K562 (cell line): ENCODE data around the gene CATSPER3.
"Not testable (repeated sequence)": the region's sequence is repeated elsewhere in the genome, so short reads cannot be mapped to it uniquely, and the experiment has no call there.

Experiments used
- CBX8 ChIP-seq: fragments of 200-600 bp; sonication (generic); IDR thresholded peaks from 2 replicates; pipeline ENCODE4 v1.6.1; 2012; ENCODE audit warnings: borderline replicate concordance, mixed run types, low read depth, mild to moderate bottlenecking, moderate library complexity, mixed read lengths, low read length, control low read depth, inconsistent platforms; ENCODE audit not compliant: poor library complexity, severe bottlenecking; ENCODE audit errors: extremely low read depth
- RAD21 ChIP-seq, 2 experiments: fragments of 250-450 bp in 1 of 2; fragments of 450-650 bp in 1 of 2; sonication (Bioruptor Pico) in 1 of 2; formaldehyde crosslinking in 1 of 2; IDR thresholded peaks in 1 of 2; conservative IDR thresholded peaks in 1 of 2; 2 replicates each; pipeline versions ENCODE4 v1.4.0 to v1.8.0; 2020 to 2022; ENCODE audit warnings: mild to moderate bottlenecking in 2 of 2, moderate library complexity in 1 of 2
- ZC3H4 ChIP-seq: sonication (generic); formaldehyde crosslinking; IDR thresholded peaks from 2 replicates; pipeline ENCODE4 v1.9.0; 2021; ENCODE audit warnings: missing genetic modification reagents, borderline replicate concordance
- ZNF668 ChIP-seq: fragments of 250-450 bp; sonication (Bioruptor Pico); IDR thresholded peaks from 2 replicates; pipeline ENCODE4 v1.8.0; 2022; ENCODE audit warnings: mild to moderate bottlenecking, inconsistent platforms
- TF ChIP-seq, protein P1 (sequence below), 2 experiments: fragments of 250-450 bp in 1 of 2; fragments of 450-650 bp in 1 of 2; sonication (Bioruptor Pico) in 1 of 2; IDR thresholded peaks; 2 replicates each; pipeline versions ENCODE4 v1.6.1 to v1.8.0; 2016 to 2021; ENCODE audit warnings: mild to moderate bottlenecking in 2 of 2, moderate library complexity in 2 of 2, missing compliant biosample characterization in 1 of 2, missing genetic modification characterization in 1 of 2

DNA sequence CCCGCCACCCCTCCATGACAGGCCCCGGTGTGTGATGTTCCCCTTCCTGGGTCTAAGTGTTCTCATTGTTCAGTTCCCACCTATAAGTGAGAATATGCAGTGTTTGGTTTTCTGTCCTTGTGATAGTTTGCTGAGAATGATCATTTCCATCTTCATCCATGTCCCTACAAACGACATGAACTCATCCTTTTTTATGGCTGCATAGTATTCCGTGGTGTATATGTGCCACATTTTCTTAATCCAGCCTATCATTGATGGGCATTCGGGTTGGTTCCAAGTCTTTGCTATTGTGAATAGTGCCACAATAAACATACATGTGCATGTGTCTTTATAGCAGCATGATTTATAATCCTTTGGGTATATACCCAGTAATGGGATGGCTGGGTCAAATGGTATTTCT, 30.4 kb downstream of the CATSPER3 start:
- TF ChIP-seq ZNF668; ZC3H4 (CRISPR knock-in tag); CBX8; RAD21 (CRISPR knock-in tag; conservative IDR thresholded peaks at IDR 0.05 in 1 of 2, IDR thresholded peaks at IDR 0.05 in 1 of 2): not testable (repeated sequence)
- TF ChIP-seq, protein P1, sequence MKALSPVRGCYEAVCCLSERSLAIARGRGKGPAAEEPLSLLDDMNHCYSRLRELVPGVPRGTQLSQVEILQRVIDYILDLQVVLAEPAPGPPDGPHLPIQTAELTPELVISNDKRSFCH (CRISPR knock-in tag; IDR thresholded peaks at IDR 0.05): not testable (repeated sequence)
- TF ChIP-seq, protein P1 (tag; IDR thresholded peaks at IDR 0.05): not testable (repeated sequence)
